G401.6 (cell line): ENCODE results near the gene PDE9A.
"Not testable (repeated sequence)": the region's sequence is repeated elsewhere in the genome, so short reads cannot be mapped to it uniquely, and the experiment has no call there.

ENCODE experiments used
- FAIRE-seq: peaks from 2 replicates; lab custom pipeline; 2012; peaks lifted over from hg19 to GRCh38; lab: Jason Lieb, UNC

The PDE9A gene

DNA sequence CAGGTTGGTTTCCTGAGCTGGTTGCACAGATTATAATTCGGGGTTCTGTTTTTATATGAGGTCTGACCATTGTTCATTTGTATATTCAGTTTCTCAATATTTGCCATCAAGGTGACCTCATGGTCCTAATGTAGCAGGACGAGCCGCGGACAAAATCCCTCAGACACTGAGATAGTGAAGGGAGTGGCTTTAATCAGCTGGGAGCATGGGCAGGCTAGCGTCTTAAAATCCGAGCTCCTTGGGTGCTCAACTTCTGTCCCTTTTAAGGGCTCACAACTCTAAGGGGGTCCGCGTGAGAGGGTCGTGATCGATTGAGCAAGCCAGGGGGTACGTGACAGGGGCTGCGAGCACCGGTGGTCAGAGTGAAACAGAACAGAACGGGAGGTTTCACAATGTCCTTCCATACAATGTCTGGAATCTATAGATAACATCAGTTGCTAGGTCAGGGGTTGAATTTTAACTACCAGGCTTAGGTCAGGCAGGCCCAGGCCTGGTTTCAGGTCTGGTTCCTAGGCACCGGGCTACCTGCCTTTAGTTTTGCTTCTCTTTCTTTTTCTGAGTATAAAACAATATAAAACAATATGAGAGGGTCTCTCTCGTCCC is 154.0 kb downstream of the PDE9A start:
- not testable (repeated sequence) for FAIRE-seq

DNA sequence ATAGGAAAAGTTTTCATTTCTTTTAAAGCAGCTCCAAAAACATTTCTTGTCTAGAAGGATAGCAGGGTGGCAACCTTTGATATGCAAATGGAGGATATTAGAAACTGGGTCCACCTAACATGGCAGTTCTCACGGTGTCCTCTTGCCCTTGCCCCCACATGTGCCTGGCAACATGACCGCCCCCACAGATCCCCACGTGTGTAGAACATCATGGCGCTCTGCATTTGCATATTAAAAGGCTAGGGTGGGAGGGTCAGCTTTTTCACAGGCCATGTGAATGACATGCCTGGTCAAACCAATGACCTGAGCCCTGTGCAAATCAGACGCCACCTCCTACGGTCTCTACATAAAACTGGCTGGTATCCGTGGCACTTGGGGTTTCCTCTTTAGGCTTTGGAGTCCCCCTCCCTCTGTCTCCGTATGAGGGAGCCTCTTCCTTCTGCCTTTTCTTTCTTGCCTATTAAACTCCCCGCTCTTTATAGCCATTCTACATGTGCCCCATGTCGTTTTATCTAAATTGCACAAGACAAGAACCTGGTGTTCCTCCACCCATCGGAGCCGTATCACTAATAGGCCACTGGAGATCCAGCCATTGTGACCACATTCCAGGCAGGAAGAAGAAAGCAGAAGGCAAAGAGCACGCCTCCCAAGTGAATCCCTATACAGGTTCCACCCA is 154.7 kb downstream of the PDE9A start:
- FAIRE-seq: no peak

DNA sequence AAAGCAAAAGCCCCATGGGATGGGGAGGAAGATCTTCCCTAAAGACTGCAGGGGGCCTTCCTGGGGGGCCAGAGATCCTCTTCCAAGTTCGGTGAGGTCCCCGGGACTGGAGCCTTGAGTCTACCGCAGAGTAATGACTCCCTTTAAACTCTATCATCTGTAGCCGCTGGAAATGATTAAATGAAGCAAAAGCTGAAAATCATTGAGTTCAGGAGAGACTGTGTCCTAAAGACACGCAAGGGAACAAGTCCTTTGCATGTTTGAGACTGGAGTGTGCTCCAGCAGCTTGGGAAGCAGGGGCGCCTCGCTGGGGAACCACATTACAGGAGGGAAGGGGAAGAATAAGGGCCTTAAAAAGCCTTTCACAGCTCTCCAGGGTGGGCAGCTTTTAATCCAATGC is 155.8 kb downstream of the PDE9A start:
- no peak for FAIRE-seq

DNA sequence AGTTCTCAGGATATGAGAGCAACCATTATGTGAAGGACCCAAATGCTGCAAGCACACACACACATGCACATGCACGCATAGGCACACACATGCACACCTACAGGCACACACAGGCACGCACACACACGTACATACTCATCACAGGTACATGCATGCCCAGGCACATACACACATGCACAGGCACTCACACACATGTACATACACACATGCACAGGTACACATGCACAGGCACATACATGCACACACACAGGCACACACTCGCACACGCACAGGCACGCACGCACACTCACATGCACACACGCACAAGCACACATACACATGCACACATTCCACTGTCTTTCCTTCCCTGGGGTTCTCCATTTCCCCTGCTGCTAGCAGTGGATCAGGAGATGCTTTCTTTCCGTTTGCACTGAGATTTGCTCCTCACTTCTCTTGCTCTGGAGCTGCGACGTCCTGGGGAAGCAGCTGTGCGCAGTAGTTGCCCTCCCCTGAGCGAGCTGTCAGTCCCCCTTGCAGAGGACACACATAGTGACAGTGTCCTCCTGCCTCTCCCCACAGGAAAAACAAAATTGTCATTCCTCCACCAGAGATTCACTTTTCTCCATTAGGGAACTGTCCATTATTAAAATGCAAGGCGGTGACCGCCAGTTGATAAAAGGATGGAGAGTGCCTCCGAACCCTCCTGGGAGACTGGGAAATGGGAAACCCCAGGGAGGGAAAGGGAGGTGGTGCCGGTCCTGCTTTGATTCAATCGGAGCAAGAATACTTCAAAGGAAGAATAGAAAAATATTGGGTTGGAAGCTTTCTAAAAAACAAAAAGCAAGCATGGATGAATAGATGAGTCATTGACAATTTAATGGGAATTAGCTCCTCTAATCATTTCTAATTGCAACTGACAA is 156.4 kb downstream of the PDE9A start:
- no peak for FAIRE-seq

DNA sequence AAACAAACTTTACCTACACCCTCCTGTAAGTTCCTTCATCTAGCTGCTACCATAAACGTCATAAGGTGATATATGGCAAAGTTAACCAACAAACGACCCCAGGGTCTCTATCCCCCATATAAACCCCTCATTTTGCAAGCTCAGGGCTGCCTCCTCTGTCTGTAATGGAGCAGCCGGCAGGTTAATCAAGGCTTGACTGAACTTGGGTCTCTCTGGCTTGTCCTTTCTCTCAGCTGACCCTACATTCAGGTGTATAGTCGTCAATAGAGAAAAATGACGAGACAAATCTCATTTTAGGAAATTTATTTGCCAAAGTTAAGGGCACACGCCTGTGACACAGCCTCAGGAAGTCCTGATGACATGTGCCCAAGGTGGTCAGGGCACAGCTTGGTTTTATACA is 158.5 kb downstream of the PDE9A start:
- no peak for FAIRE-seq

DNA sequence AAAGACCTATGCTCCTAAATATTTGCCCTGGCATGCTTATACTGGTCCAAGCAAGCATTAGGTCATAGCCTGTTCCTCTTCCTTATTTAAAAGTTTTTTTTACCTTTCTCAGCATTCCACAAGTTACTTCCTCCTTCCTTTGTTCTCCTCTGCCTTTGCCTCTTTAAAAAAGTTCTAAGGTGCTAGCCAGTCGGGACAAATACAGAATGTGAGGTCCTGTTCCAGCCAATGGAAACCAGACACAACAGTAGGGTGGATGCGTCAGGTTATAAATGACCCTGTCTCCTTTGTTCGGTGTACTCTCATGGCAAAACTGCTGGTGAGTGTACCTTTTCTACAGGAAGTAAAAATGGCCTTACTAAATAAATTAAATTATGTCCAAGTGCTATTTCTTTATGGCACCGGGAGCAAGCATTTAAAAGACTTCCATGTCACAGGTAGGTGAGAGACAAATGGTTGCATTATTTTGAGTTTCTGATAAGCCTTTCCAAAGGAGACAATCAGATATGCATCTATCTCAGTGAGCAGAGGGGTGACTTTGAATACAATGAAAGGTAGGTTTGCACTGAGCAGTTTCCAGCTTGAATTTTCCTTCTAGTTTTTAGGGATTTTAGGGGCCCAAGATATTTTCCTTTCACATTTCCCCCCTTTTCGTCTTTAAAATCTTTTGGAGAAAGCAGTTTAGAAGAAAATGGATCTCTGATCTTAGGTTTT is 159.3 kb downstream of the PDE9A start:
- not testable (repeated sequence) for FAIRE-seq

DNA sequence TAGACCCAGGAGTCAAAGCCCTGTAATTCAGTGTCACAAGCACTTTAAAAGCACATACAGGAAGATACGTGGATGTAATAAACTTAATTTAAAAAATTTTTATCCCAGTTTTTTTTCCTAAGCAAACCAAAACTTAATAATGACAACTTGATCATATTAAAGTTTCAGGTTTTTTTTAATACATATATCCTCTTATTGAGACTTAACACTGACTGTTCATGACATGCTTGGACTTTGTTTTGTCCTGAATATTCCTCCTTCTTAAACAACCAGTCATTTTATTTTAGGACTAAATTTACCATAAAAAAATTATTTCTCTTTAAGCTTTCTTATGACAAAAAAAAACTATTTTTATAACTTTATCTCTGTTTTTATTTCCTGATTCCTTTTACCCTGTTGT is 161.8 kb downstream of the PDE9A start:
- peak; percentile 30 for FAIRE-seq

DNA sequence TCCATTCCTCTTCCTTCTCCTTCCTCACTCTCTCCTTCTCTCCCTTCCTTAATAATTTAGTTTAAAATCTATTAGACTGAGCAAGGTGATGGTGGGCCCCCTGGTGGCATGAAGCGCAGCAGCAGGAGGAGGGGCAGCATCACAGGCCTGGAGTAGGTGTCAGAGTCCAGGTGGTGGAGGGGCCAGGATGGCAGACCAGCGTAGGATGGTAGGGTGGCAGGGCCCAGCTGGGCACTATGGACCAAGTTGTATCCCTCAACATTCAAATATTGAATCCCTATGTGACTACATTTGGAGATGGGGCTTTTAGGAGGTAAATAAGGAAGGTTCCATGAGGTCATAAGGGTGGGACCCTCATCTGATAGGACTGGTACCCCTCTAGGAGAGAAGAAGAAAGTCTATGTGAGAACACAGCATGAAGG is 164.9 kb downstream of the PDE9A start:
- FAIRE-seq: peak; percentile 58

DNA sequence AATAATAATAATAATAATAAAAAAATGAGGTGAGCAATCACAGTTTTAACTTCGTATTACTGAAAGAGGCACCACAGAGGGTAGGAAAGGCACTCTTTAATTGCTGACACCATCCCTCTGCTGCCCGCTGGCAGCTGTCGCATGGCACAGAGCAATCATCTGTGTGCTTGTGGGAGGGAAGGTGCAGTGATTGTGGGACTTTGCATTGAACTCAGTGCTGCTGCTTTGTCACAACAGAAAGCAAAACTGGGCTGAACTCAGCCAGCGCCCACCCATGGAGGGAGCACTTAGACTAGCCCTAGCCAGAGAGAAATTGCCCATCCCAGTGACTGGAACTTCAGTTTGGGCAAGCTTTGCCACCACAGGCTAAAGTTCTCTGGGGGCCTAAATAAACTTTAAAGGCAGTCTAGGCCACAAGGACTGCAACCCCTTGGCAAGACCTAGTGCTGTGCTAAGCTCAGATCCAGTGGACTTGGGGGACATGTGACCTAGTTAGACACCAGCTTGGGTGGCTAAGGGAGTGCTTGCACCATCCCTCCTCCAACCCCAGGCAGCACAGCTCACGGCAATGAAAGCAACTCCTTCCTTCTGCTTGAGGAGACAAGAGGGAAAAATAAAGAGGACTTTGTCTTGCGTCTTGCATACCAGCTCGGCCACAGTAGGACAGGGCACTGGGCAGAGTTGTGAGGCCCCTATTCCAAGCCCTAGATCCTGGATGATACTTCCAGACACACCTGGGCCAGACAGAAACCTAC is 166.6 kb downstream of the PDE9A start:
- FAIRE-seq: no peak

DNA sequence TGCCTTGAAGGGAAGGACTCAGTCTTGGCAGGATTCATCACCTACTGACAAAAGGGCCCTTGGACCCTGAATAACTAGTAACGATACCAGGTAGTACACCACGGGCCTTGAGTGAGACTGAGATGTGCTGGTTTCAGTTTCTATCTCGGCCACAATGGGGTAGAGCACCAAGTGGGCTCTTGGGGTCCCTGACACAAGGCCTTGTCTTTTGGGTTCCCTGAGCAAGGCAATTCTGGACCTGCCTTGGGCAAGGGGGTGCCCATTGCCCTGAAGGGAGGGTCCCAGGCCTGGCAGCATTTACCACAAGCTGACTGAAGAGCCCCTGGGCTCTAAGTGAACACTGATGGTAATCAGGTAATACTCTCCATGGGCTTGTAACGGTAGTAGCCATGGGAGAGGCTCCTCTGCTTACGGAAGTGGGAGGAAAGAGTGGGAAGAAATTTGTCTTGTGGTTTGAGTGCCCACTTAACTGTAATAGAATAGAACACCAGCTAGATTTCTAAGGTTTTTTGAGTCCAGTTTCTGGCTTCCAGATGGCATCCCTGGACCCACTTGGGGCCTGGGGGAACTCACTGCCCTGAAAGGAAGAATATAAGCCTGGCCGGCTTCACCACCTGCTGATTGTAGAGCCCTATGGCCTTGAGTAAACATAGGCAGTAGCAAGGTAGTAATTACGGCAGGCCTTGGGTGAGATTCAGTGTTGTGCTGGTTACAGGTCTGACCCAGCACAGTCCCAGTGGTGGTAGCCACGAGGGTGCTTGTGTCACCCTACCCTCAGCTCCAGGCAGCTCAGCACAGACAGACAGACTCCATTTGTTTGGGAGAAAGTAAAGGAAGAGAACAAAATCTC is 167.4 kb downstream of the PDE9A start:
- FAIRE-seq: no peak
